ENCODE results near the gene XRN1.

DNA sequence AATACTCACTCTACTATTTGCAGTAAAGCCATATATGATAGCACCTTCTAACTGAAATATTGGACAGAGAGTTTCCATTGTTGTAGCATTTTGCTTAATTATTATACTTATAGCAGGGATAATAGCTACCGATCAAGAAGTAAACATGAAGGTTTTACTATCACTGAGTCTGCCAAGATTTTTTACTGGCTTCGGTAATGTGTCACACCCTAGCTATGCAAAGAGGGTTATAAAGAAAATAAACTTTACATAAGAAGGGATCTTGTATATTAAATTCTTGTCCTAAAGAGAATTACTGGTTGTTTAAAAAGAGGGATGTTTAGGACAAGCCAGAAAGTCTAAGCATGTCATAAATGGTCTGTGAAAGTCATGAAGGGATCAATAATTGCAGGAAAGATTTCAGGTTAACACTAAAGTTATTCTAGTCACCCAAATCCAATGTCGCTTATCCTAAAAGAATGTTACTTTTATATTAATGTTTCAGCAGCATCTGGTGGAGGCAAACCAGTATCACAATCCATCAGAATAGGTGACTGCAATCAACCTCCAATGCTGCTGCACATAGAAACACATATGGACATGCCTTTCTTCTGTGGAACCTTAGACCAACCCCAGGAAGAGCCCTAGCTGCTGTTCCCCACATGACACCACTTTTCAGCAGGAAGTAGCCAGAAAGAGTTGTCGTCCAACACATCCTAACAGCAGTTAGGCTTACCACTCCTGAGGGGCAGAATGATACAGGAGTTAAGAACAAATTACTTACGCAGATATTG is 159.8 kb downstream of the XRN1 start:
- TF ChIP-seq, protein P1, sequence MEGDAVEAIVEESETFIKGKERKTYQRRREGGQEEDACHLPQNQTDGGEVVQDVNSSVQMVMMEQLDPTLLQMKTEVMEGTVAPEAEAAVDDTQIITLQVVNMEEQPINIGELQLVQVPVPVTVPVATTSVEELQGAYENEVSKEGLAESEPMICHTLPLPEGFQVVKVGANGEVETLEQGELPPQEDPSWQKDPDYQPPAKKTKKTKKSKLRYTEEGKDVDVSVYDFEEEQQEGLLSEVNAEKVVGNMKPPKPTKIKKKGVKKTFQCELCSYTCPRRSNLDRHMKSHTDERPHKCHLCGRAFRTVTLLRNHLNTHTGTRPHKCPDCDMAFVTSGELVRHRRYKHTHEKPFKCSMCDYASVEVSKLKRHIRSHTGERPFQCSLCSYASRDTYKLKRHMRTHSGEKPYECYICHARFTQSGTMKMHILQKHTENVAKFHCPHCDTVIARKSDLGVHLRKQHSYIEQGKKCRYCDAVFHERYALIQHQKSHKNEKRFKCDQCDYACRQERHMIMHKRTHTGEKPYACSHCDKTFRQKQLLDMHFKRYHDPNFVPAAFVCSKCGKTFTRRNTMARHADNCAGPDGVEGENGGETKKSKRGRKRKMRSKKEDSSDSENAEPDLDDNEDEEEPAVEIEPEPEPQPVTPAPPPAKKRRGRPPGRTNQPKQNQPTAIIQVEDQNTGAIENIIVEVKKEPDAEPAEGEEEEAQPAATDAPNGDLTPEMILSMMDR (conservative IDR thresholded peaks at IDR 0.05 in 1 of 2, IDR thresholded peaks at IDR 0.05 in 1 of 2; ENCODE audit: low read depth in 1 of 2, low read length in 2 of 2), result no peak
- TF ChIP-seq EZH2 (IDR thresholded peaks at IDR 0.05; ENCODE audit: low read length, missing control alignments), result no peak
